Neural crest cell (in vitro differentiated cells): ENCODE measurements around the gene FOXP1. TPM values are rescaled to one million over a fixed set of nuclear protein-coding genes. Genes with fewer than 3 reads are reported as not detected.

Source experiments
- DNase-seq: peaks from one replicate; pipeline ENCODE4 v3.0.0; 2021; ENCODE audit warnings: low read depth, mixed read lengths, low spot score
- H3K27ac Mint-ChIP-seq: one replicate; pipeline ENCODE4 v1.8.0; 2021; ENCODE audit warnings: mild to moderate bottlenecking, mixed read lengths; ENCODE audit not compliant: unreplicated experiment
- H3K27me3 Mint-ChIP-seq: 2 replicates; pipeline ENCODE4 v1.8.0; 2021; ENCODE audit warnings: low read depth, mild to moderate bottlenecking, mixed read lengths
- H3K36me3 Mint-ChIP-seq: 2 replicates; pipeline ENCODE4 v1.8.0; 2021; ENCODE audit warnings: low read depth, mild to moderate bottlenecking, mixed read lengths
- H3K4me1 Mint-ChIP-seq: 2 replicates; pipeline ENCODE4 v1.8.0; 2021; ENCODE audit warnings: mixed read lengths
- H3K4me3 Mint-ChIP-seq: one replicate; pipeline ENCODE4 v1.8.0; 2021; ENCODE audit warnings: mild to moderate bottlenecking, mixed read lengths
- H3K9me3 Mint-ChIP-seq: 2 replicates; pipeline ENCODE4 v1.8.0; 2021; ENCODE audit warnings: mixed read lengths
- CTCF ChIP-seq: fragments of 200-600 bp; sonication (generic); conservative IDR thresholded peaks from 2 replicates; pipeline ENCODE4 v1.5.0; 2021; ENCODE audit warnings: antibody characterized with exemption, mild to moderate bottlenecking
- total RNA-seq: library from RNA; stranded (reverse); gene quantifications from 2 replicates; pipeline ENCODE4 v1.2.1, GENCODE V29; 2021

FOXP1 gene
- total RNA-seq, 1 donor from 2014 or later = 22.8 TPM

- H3K27ac Mint-ChIP-seq = no peak overlapping the region
- no peak for DNase-seq
- H3K4me3 Mint-ChIP-seq = no peak overlapping the region
- H3K27me3 Mint-ChIP-seq = no peaks in the 10 kb centered on the region
- no peaks in the 10 kb centered on the region for H3K36me3 Mint-ChIP-seq
- H3K9me3 Mint-ChIP-seq = no peaks in the 10 kb centered on the region
- no peak for TF ChIP-seq CTCF
- H3K4me1 Mint-ChIP-seq = no peaks in the 10 kb centered on the region
Observed at GRCh38 chr3:71092665-71093064, 490.9 kb downstream of the FOXP1 start.

- Mint-ChIP-seq H3K9me3 (no peaks in the 10 kb centered on the region), H3K4me1 (peaks cover 10% of the 10 kb centered on the region), H3K4me3 (no peak overlapping the region), H3K36me3 (peaks cover 4% of the 10 kb centered on the region), H3K27me3 (no peaks in the 10 kb centered on the region), H3K27ac (no peak overlapping the region)
- no peak for TF ChIP-seq CTCF
- DNase-seq = no peak
Observed at GRCh38 chr3:71090207-71090606, 493.3 kb downstream of the FOXP1 start.

GRCh38 chr3:71089271-71089847 lies 494.2 kb downstream of the FOXP1 start:
- no peaks in the 10 kb centered on the region for H3K27me3 Mint-ChIP-seq
- peaks cover 10% of the 10 kb centered on the region for H3K4me1 Mint-ChIP-seq
- H3K36me3 Mint-ChIP-seq = peaks cover 4% of the 10 kb centered on the region
- no peak overlapping the region for H3K4me3 Mint-ChIP-seq
- no peak overlapping the region for H3K27ac Mint-ChIP-seq
- no peak for TF ChIP-seq CTCF
- no peaks in the 10 kb centered on the region for H3K9me3 Mint-ChIP-seq
- no peak for DNase-seq

DNA sequence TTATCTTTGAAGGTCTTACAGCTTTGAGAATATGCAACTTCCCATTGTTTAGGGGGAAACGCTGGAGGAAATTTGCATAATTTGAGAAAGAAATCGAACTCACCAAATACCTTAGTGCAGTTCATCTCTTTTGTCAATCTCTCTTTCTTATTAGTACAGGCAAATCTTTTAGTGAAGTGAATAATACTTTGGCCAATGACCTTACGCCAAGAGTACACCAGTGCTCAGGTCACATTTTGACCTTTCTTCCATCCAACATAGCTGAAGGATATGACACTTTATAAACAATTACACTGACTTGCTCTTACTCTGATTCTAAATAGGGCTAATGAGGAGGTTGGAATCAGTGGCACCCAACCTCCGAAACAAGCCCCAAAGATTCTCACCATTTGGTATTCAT lies 494.8 kb downstream of the FOXP1 start:
- Mint-ChIP-seq H3K4me3 (no peak overlapping the region), H3K27ac (no peak overlapping the region), H3K4me1 (peaks cover 14% of the 10 kb centered on the region)

GRCh38 chr3:71088019-71088708 lies 495.4 kb downstream of the FOXP1 start:
- no peak for TF ChIP-seq CTCF
- Mint-ChIP-seq H3K4me3 (no peak overlapping the region), H3K4me1 (peaks cover 20% of the 10 kb centered on the region), H3K9me3 (no peaks in the 10 kb centered on the region), H3K27me3 (no peaks in the 10 kb centered on the region), H3K27ac (no peak overlapping the region), H3K36me3 (peaks cover 4% of the 10 kb centered on the region)
- no peak for DNase-seq

More for the DNA sequence above, 494.8 kb downstream of the FOXP1 start:
- no peaks in the 10 kb centered on the region for H3K27me3 Mint-ChIP-seq
- peaks cover 4% of the 10 kb centered on the region for H3K36me3 Mint-ChIP-seq
- H3K9me3 Mint-ChIP-seq = no peaks in the 10 kb centered on the region
- no peak for DNase-seq
- no peak for TF ChIP-seq CTCF
